Panc1 (cell line): Measurements from ENCODE around the gene OGDH. TPM values are rescaled to one million over a fixed set of nuclear protein-coding genes. Genes with fewer than 3 reads are reported as not detected.
A peak's percentile ranks its signal among the peaks of the same experiment; 100 is the strongest.

ENCODE experiments used
- ATAC-seq: fragments of 200-7000 bp; cut with Tn5 transposase; 2 replicates; pipeline ENCODE4 v1.9.1; 2020; ENCODE audit warnings: mild to moderate bottlenecking, moderate library complexity
- BruUV-seq: library from RNA; stranded (reverse); fragments of 400-500 nt; replicated peaks from 2 replicates; lab custom pipeline; 2021; lab: Mats Ljungman, UMichigan
- CTCF ChIA-PET: fragments of 300-600 bp; sonication (Branson Sonifier 250); formaldehyde crosslinking; loops from one replicate; lab custom pipeline; 2022; ENCODE audit warnings: antibody characterized with exemption; lab: Charles Lee
- POLR2A ChIA-PET: fragments of 300-600 bp; sonication (Branson Sonifier 250); formaldehyde crosslinking; loops from one replicate; lab custom pipeline; 2022; ENCODE audit warnings: antibody characterized with exemption; lab: Charles Lee
- DNase-seq: peaks from one replicate; pipeline ENCODE4 v3.0.0-alpha.2; 2010; ENCODE audit warnings: low read depth, low spot score
- H3K27ac ChIP-seq: 2 replicates; pipeline ENCODE4 v1.5.1; 2011; ENCODE audit warnings: mild to moderate bottlenecking, low read length, inconsistent platforms
- H3K27me3 ChIP-seq: fragments of 200-500 bp; sonication (Bioruptor generic); 2 replicates; pipeline ENCODE4 v1.6.0; 2014; ENCODE audit warnings: low read length, inconsistent platforms; ENCODE audit not compliant: control insufficient read depth, insufficient read depth
- H3K36me3 ChIP-seq: fragments of 200-500 bp; sonication (Bioruptor generic); 2 replicates; pipeline ENCODE4 v1.5.1; 2014; ENCODE audit warnings: inconsistent platforms, mild to moderate bottlenecking, low read length, moderate library complexity; ENCODE audit not compliant: control insufficient read depth, insufficient read depth
- H3K4me1 ChIP-seq: 2 replicates; pipeline ENCODE4 v1.5.1; 2011; ENCODE audit warnings: inconsistent platforms, mild to moderate bottlenecking, low read length, moderate library complexity; ENCODE audit not compliant: control insufficient read depth, insufficient read depth
- H3K4me3 ChIP-seq, 2 experiments: 2 replicates each; pipeline ENCODE4 v1.5.1; 2011 to 2012; ENCODE audit warnings: low read depth in 2 of 2, low read length in 2 of 2, mild to moderate bottlenecking in 2 of 2, inconsistent platforms in 1 of 2, moderate library complexity in 1 of 2
- H3K9me3 ChIP-seq: fragments of 200-500 bp; sonication (Bioruptor generic); 2 replicates; pipeline ENCODE4 v1.5.1; 2014; ENCODE audit warnings: low read depth, mild to moderate bottlenecking, inconsistent platforms, low read length, moderate library complexity; ENCODE audit not compliant: control insufficient read depth, insufficient read depth
- POLR2AphosphoS5 ChIP-seq: IDR thresholded peaks from 2 replicates; pipeline ENCODE4 v1.6.1; 2012; ENCODE audit warnings: mild to moderate bottlenecking, low read depth, low read length, moderate library complexity
- REST ChIP-seq, 2 experiments: IDR thresholded peaks; 2 replicates each; pipeline ENCODE4 v1.6.1; 2011 to 2012; ENCODE audit warnings: low read depth in 2 of 2, control low read depth in 1 of 2, low read length in 1 of 2, mild to moderate bottlenecking in 1 of 2, moderate library complexity in 1 of 2; ENCODE audit not compliant: insufficient read depth in 1 of 2
- SIN3A ChIP-seq: IDR thresholded peaks from 2 replicates; pipeline ENCODE4 v1.6.1; 2012; ENCODE audit warnings: low read depth, mild to moderate bottlenecking, low read length, moderate library complexity, borderline replicate concordance; ENCODE audit not compliant: insufficient read depth
- TCF7L2 ChIP-seq: IDR thresholded peaks from 2 replicates; pipeline ENCODE4 v1.6.1; 2011; ENCODE audit warnings: mild to moderate bottlenecking, low read depth, low read length, inconsistent platforms
- in situ Hi-C: cut with HindIII; loops from 2 replicates; pipeline ENCODE4 v1.10.0; 2016; ENCODE audit warnings: low sequenced_read_pairs, low pct_unique_long_range_greater_than_20kb
- intact Hi-C: fragments of 100-400 bp; cut with micrococcal nuclease; formaldehyde crosslinking; loops from one replicate; pipeline ENCODE4 v1.10.0; 2022; ENCODE audit not compliant: unreplicated experiment
- total RNA-seq: library from RNA; stranded (reverse); gene quantifications from one replicate; pipeline ENCODE4 v1.2.1, GENCODE V29; 2021; ENCODE audit not compliant: unreplicated experiment
- TF ChIP-seq, protein P1 (sequence below): fragments of 450-650 bp; IDR thresholded peaks from 2 replicates; pipeline ENCODE4 v1.5.1; 2017; ENCODE audit warnings: mild to moderate bottlenecking

OGDH gene
- total RNA-seq, 1 experiment from 2014 or later = 166 TPM

- ATAC-seq (no peak), DNase-seq (no peak)
- Histone ChIP-seq H3K27ac (peak overlapping the region; percentile 17; the same call in 1 of the 2 replicates), H3K27me3 (no peaks in the 10 kb centered on the region), H3K36me3 (peaks cover 8% of the 10 kb centered on the region; the same call in 1 of the 2 replicates), H3K9me3 (no peaks in the 10 kb centered on the region), H3K4me1 (peaks cover 3% of the 10 kb centered on the region), H3K4me3 (no peak overlapping the region)
- TF ChIP-seq, protein P1, sequence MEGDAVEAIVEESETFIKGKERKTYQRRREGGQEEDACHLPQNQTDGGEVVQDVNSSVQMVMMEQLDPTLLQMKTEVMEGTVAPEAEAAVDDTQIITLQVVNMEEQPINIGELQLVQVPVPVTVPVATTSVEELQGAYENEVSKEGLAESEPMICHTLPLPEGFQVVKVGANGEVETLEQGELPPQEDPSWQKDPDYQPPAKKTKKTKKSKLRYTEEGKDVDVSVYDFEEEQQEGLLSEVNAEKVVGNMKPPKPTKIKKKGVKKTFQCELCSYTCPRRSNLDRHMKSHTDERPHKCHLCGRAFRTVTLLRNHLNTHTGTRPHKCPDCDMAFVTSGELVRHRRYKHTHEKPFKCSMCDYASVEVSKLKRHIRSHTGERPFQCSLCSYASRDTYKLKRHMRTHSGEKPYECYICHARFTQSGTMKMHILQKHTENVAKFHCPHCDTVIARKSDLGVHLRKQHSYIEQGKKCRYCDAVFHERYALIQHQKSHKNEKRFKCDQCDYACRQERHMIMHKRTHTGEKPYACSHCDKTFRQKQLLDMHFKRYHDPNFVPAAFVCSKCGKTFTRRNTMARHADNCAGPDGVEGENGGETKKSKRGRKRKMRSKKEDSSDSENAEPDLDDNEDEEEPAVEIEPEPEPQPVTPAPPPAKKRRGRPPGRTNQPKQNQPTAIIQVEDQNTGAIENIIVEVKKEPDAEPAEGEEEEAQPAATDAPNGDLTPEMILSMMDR = no peak
- TF ChIP-seq REST (IDR thresholded peaks at IDR 0.05; ENCODE audit: insufficient read depth in 1 of 2, low read depth in 2 of 2, low read length in 1 of 2) = no peak
- no peak for TF ChIP-seq POLR2AphosphoS5
- no peak for TF ChIP-seq TCF7L2
- no peak for TF ChIP-seq SIN3A
- POLR2A ChIA-PET = no interaction called here
- CTCF ChIA-PET = no interaction called here
- in situ Hi-C loops (no loop called here), intact Hi-C loops (no loop called here)
- no TSS peak for BruUV-seq
Observed at GRCh38 chr7:44645696-44646095, 39.3 kb downstream of the OGDH start.

DNA sequence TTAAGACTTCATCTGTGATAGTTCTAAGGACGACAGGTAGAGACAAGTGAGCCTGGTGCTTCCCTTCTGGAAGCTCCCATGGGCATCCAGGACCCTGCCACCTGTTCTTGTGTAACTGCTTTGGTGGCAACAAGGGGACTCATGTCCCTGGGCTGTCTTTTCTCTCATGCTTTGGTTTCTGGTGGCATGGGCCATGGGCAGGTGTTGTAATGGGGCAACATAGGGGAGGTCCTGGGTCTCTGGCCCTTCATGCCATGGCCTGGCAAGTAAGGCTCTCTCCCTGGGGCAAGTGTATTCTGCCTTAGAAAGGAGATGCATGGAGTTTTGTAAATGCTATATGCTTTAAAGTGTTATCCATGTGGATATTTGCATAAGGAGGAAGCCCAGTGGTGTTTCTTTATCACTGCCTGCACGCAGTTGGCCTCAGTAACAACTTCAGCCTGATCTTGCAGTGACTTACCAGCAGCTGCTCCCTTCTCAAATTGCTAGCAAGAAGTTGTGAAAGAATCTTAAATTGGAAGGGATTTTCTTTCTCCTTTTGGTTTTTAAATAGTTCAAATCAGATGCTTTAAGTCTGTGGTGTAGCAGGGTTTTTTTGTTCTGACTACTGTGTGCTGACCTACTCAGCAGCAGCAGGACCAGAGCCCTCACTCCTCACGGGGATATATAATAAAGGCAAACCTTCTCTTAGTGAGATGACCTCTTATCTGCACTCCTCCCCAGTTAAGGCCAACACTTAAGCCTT, 39.9 kb downstream of the OGDH start:
- no peak for DNase-seq
- no TSS peak for BruUV-seq

More for the DNA sequence above, 39.9 kb downstream of the OGDH start:
- Histone ChIP-seq H3K4me1 (0 out of 2 replicates have a peak, but pooled peaks cover 2% of the 10 kb centered on the region), H3K27ac (no peak overlapping the region), H3K27me3 (no peaks in the 10 kb centered on the region), H3K9me3 (no peaks in the 10 kb centered on the region), H3K36me3 (peaks cover 8% of the 10 kb centered on the region; the same call in 1 of the 2 replicates), H3K4me3 (no peak overlapping the region)
- ATAC-seq = no peak
- TF ChIP-seq SIN3A (no peak), TCF7L2 (no peak)
- TF ChIP-seq, protein P1 = no peak
- intact Hi-C loops = no loop called here
- ChIA-PET CTCF (no interaction called here), POLR2A (no interaction called here)
- in situ Hi-C loops = no loop called here
